Left ventricle myocardium inferior (tissue), 1 donor: ENCODE results near the gene RAMP1. TPM values are rescaled to one million over a fixed set of nuclear protein-coding genes. Genes with fewer than 3 reads are reported as not detected.
"Not testable (repeated sequence)": the region's sequence is repeated elsewhere in the genome, so short reads cannot be mapped to it uniquely, and the experiment has no call there.

ENCODE experiments used
- DNase-seq: peaks from one replicate; pipeline ENCODE4 v3.0.0-alpha.2; 2020
- H3K27ac ChIP-seq: fragments of 200-600 bp; replicated peaks from 2 replicates; pipeline ENCODE4 v1.8.0; 2021
- H3K27me3 ChIP-seq: fragments of 200-600 bp; 2 replicates; pipeline ENCODE4 v1.8.0; 2021; ENCODE audit warnings: low read depth
- H3K36me3 ChIP-seq: fragments of 200-600 bp; 2 replicates; pipeline ENCODE4 v1.8.0; 2021
- H3K4me1 ChIP-seq: fragments of 200-600 bp; 2 replicates; pipeline ENCODE4 v1.8.0; 2021
- H3K4me3 ChIP-seq: fragments of 200-600 bp; 2 replicates; pipeline ENCODE4 v1.8.0; 2021; ENCODE audit warnings: mild to moderate bottlenecking, moderate library complexity
- H3K9me3 ChIP-seq: fragments of 200-600 bp; replicated peaks from 2 replicates; pipeline ENCODE4 v1.8.0; 2021
- intact Hi-C: fragments of 100-400 bp; cut with micrococcal nuclease; formaldehyde crosslinking; loops from one replicate; pipeline ENCODE4 v1.11.0; 2022
- total RNA-seq: library from RNA; stranded (reverse); fragmentation: NEBNext Ultra II Directional; extraction: Animal tissue kit (Norgen Biotek cat#: 25700); gene quantifications from one replicate; pipeline ENCODE4 v1.2.1, GENCODE V29; 2021
- TF ChIP-seq, protein P1 (sequence below): fragments of 200-600 bp; IDR thresholded peaks from 2 replicates; pipeline ENCODE4 v1.8.0; 2021; ENCODE audit warnings: antibody characterized with exemption, mild to moderate bottlenecking, borderline replicate concordance
- donor health status: DM: no; HTN: yes; CAD: no; lungs with severe emphysema.

The RAMP1 gene
- total RNA-seq, 1 donor from 2014 or later, result 168 TPM

DNA sequence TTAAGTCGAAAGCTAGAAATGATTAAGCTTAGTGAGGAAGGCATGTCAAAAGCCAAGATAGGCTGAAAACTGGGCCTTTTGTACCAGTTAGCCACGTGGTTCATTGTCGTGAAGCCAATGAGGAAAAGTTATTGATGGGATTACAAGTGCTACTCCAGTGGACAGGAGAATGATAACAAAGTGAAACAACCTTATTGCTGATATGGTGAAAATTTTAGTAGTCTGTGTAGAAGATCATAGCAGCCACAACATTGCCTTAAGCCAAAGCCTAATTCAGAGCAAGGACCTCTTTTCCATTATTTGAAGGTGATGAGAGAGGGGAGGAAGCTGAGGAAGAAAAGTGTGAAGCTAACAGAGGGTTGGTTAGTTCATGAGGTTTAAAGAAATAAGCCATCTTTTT lies 24.1 kb upstream of the RAMP1 start:
- no peaks in the 10 kb centered on the region for H3K9me3 ChIP-seq
- intact Hi-C loops, result no loop called here
- DNase-seq, result no peak
- no peaks in the 10 kb centered on the region for H3K36me3 ChIP-seq
- H3K4me1 ChIP-seq, result no peaks in the 10 kb centered on the region
- TF ChIP-seq, protein P1, sequence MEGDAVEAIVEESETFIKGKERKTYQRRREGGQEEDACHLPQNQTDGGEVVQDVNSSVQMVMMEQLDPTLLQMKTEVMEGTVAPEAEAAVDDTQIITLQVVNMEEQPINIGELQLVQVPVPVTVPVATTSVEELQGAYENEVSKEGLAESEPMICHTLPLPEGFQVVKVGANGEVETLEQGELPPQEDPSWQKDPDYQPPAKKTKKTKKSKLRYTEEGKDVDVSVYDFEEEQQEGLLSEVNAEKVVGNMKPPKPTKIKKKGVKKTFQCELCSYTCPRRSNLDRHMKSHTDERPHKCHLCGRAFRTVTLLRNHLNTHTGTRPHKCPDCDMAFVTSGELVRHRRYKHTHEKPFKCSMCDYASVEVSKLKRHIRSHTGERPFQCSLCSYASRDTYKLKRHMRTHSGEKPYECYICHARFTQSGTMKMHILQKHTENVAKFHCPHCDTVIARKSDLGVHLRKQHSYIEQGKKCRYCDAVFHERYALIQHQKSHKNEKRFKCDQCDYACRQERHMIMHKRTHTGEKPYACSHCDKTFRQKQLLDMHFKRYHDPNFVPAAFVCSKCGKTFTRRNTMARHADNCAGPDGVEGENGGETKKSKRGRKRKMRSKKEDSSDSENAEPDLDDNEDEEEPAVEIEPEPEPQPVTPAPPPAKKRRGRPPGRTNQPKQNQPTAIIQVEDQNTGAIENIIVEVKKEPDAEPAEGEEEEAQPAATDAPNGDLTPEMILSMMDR, result no peak
- no peaks in the 10 kb centered on the region for H3K27me3 ChIP-seq
- H3K4me3 ChIP-seq, result no peak overlapping the region
- H3K27ac ChIP-seq, result no peak overlapping the region

DNA sequence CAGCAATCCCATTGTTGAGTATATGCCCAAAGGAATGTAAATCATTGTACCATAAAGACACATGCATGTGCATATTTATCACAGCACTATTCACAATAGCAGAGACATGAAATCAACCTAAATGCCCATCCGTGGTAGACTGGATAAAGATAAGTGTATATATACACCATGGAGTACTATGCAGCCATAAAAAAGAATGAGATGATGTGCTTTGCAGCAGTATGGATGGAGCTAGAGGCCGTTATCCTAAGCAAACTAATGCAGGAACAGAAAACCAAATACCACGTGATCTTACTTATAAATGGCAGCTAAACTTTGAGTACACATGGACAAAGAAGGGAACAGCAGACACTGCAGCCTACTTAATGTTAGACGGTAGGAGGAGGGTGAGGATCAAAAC lies 18.4 kb upstream of the RAMP1 start:
- H3K4me3 ChIP-seq, result no peak overlapping the region
- no peaks in the 10 kb centered on the region for H3K9me3 ChIP-seq
- H3K27ac ChIP-seq, result no peak overlapping the region
- TF ChIP-seq, protein P1, result no peak
- intact Hi-C loops, result no loop called here
- no peaks in the 10 kb centered on the region for H3K27me3 ChIP-seq
- no peaks in the 10 kb centered on the region for H3K4me1 ChIP-seq
- H3K36me3 ChIP-seq, result no peaks in the 10 kb centered on the region
- no peak for DNase-seq

DNA sequence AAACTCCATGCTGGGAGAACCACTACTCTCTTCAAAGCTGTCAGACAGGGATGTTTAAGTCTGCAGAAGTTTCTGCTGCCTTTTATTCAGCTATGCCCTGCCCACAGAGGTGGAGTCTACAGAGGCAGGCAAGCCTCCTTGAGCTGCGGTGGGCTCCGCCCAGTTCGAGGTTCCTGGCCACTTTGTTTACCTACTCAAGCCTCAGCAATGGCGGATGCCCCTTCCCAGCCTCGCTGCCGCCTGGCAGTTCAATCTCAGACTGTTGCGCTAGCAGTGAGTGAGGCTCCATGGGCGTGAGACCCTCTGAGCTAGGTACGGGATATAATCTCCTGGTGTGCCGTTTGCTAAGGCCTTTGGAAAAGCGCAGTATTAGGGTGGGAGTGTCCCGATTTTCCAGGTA lies 10.5 kb upstream of the RAMP1 start:
- H3K9me3 ChIP-seq, H3K27me3 ChIP-seq, H3K4me3 ChIP-seq, H3K27ac ChIP-seq, H3K4me1 ChIP-seq, H3K36me3 ChIP-seq, DNase-seq, intact Hi-C loops: not testable (repeated sequence)

DNA sequence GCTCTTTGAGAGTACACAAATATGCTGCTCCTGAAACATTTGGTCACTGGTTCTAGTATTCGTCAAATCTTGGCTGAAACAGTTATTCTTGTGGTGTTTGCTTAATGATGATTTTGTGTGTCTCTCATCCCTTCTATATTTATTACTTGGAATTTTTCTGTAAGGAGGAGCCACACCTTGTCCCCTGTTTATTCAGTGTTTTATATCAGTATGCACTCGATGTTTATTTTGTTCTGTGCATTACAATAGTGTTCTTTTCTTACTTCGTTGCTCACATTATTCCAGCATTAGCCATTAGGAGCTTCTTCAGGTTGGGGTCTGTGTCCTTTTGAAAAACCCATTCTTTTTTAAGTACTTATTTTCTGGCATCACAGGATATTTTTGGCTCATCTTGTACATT lies 5.1 kb upstream of the RAMP1 start:
- DNase-seq, result no peak
- H3K27me3 ChIP-seq, result peaks cover 7% of the 10 kb centered on the region
- H3K27ac ChIP-seq, result no peak overlapping the region
- H3K9me3 ChIP-seq, result peaks cover under 1% of the 10 kb centered on the region
- H3K4me1 ChIP-seq, result peaks cover 8% of the 10 kb centered on the region
- TF ChIP-seq, protein P1, result no peak
- no peak overlapping the region for H3K4me3 ChIP-seq
- no peaks in the 10 kb centered on the region for H3K36me3 ChIP-seq
- intact Hi-C loops, result no loop called here

DNA sequence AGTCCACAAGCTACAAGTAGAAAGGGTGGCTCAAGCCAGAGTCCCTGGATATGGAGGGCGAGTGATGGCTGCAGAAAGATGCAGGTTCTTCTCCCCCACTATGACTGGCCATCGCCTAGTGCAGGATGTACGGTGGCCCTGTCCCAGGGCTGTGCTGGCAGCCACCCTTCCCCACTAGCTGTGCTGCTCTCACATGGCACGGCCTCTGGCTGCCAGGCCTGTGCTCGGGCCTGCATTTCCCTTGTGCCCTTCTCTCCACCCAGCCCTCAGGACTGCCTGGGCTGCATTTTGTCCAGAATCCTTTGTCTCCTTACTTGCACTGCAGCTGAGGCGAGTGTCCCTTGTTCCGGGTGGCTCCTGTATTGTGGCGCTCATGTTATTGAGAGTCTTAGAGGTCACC lies 1.6 kb upstream of the RAMP1 start:
- intact Hi-C loops, result no loop called here
- Histone ChIP-seq H3K27ac (no peak overlapping the region), H3K27me3 (peaks cover 36% of the 10 kb centered on the region), H3K4me3 (no peak overlapping the region), H3K4me1 (peaks cover 30% of the 10 kb centered on the region), H3K9me3 (no peaks in the 10 kb centered on the region), H3K36me3 (no peaks in the 10 kb centered on the region)
- DNase-seq, result no peak
- TF ChIP-seq, protein P1, result no peak

DNA sequence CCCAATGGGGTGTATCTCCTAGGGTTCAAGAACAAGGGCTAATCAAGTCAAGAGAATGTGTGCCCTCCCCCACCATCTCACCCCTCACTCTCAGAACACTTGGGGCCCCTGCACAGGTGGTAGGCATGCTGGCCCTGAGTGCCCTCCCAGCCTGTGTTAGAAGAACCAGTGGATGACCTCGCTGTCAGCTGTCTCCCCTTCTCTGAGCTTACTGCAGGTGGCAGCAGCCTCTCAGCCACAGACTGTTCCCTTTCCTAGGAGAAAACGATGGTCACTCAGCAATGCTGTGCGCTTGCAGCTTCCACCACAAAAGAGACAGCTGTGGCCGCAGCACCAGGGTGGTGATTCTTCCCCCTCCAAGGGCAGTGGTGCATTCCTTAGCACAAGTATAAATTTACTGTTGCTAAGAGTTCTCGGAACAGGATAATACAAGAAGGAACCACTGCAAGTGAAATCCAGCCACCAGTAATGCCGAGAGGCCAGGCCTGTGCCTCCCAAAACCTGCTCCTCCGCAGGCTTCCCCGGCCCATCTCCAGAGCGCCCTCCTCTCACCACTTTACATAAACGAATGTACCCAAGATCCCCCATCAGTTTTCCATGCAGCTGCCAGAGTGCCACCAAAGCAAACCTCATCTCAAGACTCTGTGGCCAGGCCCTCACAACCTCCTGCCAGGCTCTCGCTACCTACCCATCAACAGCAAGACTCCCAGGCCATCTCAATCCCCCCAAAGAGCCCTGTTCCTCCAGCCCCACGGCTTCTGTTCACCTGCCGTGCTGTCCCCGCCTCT lies 935 bp upstream of the RAMP1 start:
- DNase-seq, result peak; percentile 50
- peak overlapping the region; percentile 71 for H3K4me3 ChIP-seq
- H3K27ac ChIP-seq, result peak overlapping the region; percentile 86
- no peaks in the 10 kb centered on the region for H3K9me3 ChIP-seq
- TF ChIP-seq, protein P1, result peak; percentile 82
- intact Hi-C loops, result no loop called here
- peaks cover 37% of the 10 kb centered on the region for H3K4me1 ChIP-seq
- H3K36me3 ChIP-seq, result no peaks in the 10 kb centered on the region
- H3K27me3 ChIP-seq, result peaks cover 43% of the 10 kb centered on the region
